ENCODE results near the gene IGFL3.

- TF ChIP-seq ERG (CRISPR knock-in tag; IDR thresholded peaks at IDR 0.05) (no peak), SP1 (CRISPR knock-in tag; conservative IDR thresholded peaks at IDR 0.05) (no peak), CTCF (IDR thresholded peaks at IDR 0.05) (no peak), USF2 (CRISPR knock-in tag; IDR thresholded peaks at IDR 0.05) (no peak), USF1 (CRISPR knock-in tag; IDR thresholded peaks at IDR 0.05) (no peak), ELF4 (CRISPR knock-in tag; IDR thresholded peaks at IDR 0.05; ENCODE audit: low read depth) (no peak), FOXP1 (CRISPR knock-in tag; IDR thresholded peaks at IDR 0.05; ENCODE audit: borderline replicate concordance) (no peak), TCF7 (CRISPR knock-in tag; IDR thresholded peaks at IDR 0.05; ENCODE audit: low read depth) (no peak), ESRRA (CRISPR knock-in tag; IDR thresholded peaks at IDR 0.05; ENCODE audit: borderline replicate concordance) (no peak), ZNF263 (CRISPR knock-in tag; IDR thresholded peaks at IDR 0.05; ENCODE audit: low read depth) (no peak), CBFB (CRISPR knock-in tag; IDR thresholded peaks at IDR 0.05; ENCODE audit: low read depth) (no peak), ZNF138 (CRISPR knock-in tag; conservative IDR thresholded peaks at IDR 0.05) (no peak), SOX15 (CRISPR knock-in tag; IDR thresholded peaks at IDR 0.05) (no peak), ATF3 (CRISPR knock-in tag; conservative IDR thresholded peaks at IDR 0.05) (no peak)
Measured at GRCh38 chr19:46082728-46083050, 41.8 kb downstream of the IGFL3 start.

All from WTC11 (cell line).